Mucosa of stomach (tissue), 1 donor: Measurements from ENCODE around the gene ATP6V0D1.
A peak's percentile ranks its signal among the peaks of the same experiment; 100 is the strongest.
"Not testable (repeated sequence)": the region's sequence is repeated elsewhere in the genome, so short reads cannot be mapped to it uniquely, and the experiment has no call there.

Experiments
- H3K27me3 ChIP-seq: one replicate; pipeline ENCODE4 v1.7.0; 2013; ENCODE audit warnings: mild to moderate bottlenecking, low read length; ENCODE audit not compliant: control insufficient read depth, insufficient read depth
- H3K36me3 ChIP-seq: one replicate; pipeline ENCODE4 v1.7.0; 2013; ENCODE audit warnings: low read length; ENCODE audit not compliant: control insufficient read depth, insufficient read depth
- H3K4me1 ChIP-seq: one replicate; pipeline ENCODE4 v1.7.0; 2013; ENCODE audit warnings: mild to moderate bottlenecking, low read length; ENCODE audit not compliant: control insufficient read depth, insufficient read depth
- H3K4me3 ChIP-seq: one replicate; pipeline ENCODE4 v1.7.0; 2013; ENCODE audit warnings: low read length
- H3K9ac ChIP-seq: one replicate; pipeline ENCODE4 v1.7.0; 2013; ENCODE audit warnings: mild to moderate bottlenecking, low read length, moderate library complexity
- H3K9me3 ChIP-seq: one replicate; pipeline ENCODE4 v1.7.0; 2013; ENCODE audit warnings: mild to moderate bottlenecking, low read length, moderate library complexity; ENCODE audit not compliant: control insufficient read depth
- donor health status: Pancreatic carcinoma.

Gene ATP6V0D1

GRCh38 chr16:67425580-67425979, 55.4 kb downstream of the ATP6V0D1 start:
- H3K4me1 ChIP-seq: peaks cover 29% of the 10 kb centered on the region
- H3K9ac ChIP-seq: no peak overlapping the region
- no peaks in the 10 kb centered on the region for H3K9me3 ChIP-seq
- H3K4me3 ChIP-seq: no peak overlapping the region
- H3K36me3 ChIP-seq: no peaks in the 10 kb centered on the region
- peaks cover 7% of the 10 kb centered on the region for H3K27me3 ChIP-seq

GRCh38 chr16:67425061-67425460, 55.9 kb downstream of the ATP6V0D1 start:
- no peaks in the 10 kb centered on the region for H3K36me3 ChIP-seq
- peaks cover 23% of the 10 kb centered on the region for H3K4me1 ChIP-seq
- H3K9ac ChIP-seq: no peak overlapping the region
- H3K4me3 ChIP-seq: no peak overlapping the region
- H3K27me3 ChIP-seq: peaks cover 7% of the 10 kb centered on the region
- H3K9me3 ChIP-seq: no peaks in the 10 kb centered on the region

GRCh38 chr16:67424261-67424615, 56.7 kb downstream of the ATP6V0D1 start:
- Histone ChIP-seq H3K4me3 (no peak overlapping the region), H3K36me3 (no peaks in the 10 kb centered on the region), H3K9me3 (no peaks in the 10 kb centered on the region), H3K4me1 (peaks cover 15% of the 10 kb centered on the region), H3K9ac (no peak overlapping the region), H3K27me3 (peaks cover 7% of the 10 kb centered on the region)

GRCh38 chr16:67423611-67424260, 57.2 kb downstream of the ATP6V0D1 start:
- H3K4me1 ChIP-seq: peaks cover 10% of the 10 kb centered on the region
- peaks cover 7% of the 10 kb centered on the region for H3K27me3 ChIP-seq
- H3K4me3 ChIP-seq: no peak overlapping the region

GRCh38 chr16:67423015-67423414, 57.9 kb downstream of the ATP6V0D1 start:
- Histone ChIP-seq H3K27me3 (peaks cover 7% of the 10 kb centered on the region), H3K36me3 (no peaks in the 10 kb centered on the region), H3K4me1 (peaks cover 3% of the 10 kb centered on the region), H3K9me3 (no peaks in the 10 kb centered on the region), H3K9ac (no peak overlapping the region), H3K4me3 (no peak overlapping the region)

More at GRCh38 chr16:67423611-67424260, 57.2 kb downstream of the ATP6V0D1 start:
- Histone ChIP-seq H3K36me3 (no peaks in the 10 kb centered on the region), H3K9ac (no peak overlapping the region), H3K9me3 (no peaks in the 10 kb centered on the region)

GRCh38 chr16:67421030-67421429, 59.9 kb downstream of the ATP6V0D1 start:
- no peak overlapping the region for H3K9ac ChIP-seq

GRCh38 chr16:67419931-67420330, 61.0 kb downstream of the ATP6V0D1 start:
- H3K4me1 ChIP-seq: no peaks in the 10 kb centered on the region
- no peak overlapping the region for H3K4me3 ChIP-seq
- no peaks in the 10 kb centered on the region for H3K9me3 ChIP-seq
- no peaks in the 10 kb centered on the region for H3K36me3 ChIP-seq
- H3K27me3 ChIP-seq: peaks cover 3% of the 10 kb centered on the region
- H3K9ac ChIP-seq: no peak overlapping the region

More at GRCh38 chr16:67421030-67421429, 59.9 kb downstream of the ATP6V0D1 start:
- Histone ChIP-seq H3K9me3 (no peaks in the 10 kb centered on the region), H3K36me3 (no peaks in the 10 kb centered on the region), H3K27me3 (peaks cover 7% of the 10 kb centered on the region), H3K4me1 (no peaks in the 10 kb centered on the region), H3K4me3 (no peak overlapping the region)

GRCh38 chr16:67419502-67419901, 61.5 kb downstream of the ATP6V0D1 start:
- Histone ChIP-seq H3K36me3 (no peaks in the 10 kb centered on the region), H3K4me3 (no peak overlapping the region), H3K9me3 (no peaks in the 10 kb centered on the region), H3K27me3 (peaks cover 3% of the 10 kb centered on the region), H3K4me1 (peaks cover 2% of the 10 kb centered on the region), H3K9ac (no peak overlapping the region)

GRCh38 chr16:67417333-67418061, 63.5 kb downstream of the ATP6V0D1 start:
- Histone ChIP-seq H3K36me3 (no peaks in the 10 kb centered on the region), H3K4me3 (no peak overlapping the region), H3K9ac (no peak overlapping the region), H3K4me1 (peaks cover 10% of the 10 kb centered on the region), H3K27me3 (no peaks in the 10 kb centered on the region), H3K9me3 (no peaks in the 10 kb centered on the region)

GRCh38 chr16:67415872-67416793, 64.8 kb downstream of the ATP6V0D1 start, which contains the start of gene ZDHHC1:
ZDHHC1 (minus strand) TSS chr16:67416477; CDS start chr16:67407775, 8,702 bp downstream.
- H3K9ac ChIP-seq: peak within 1 kb of the TSS; percentile 81
- no peaks in the 10 kb centered on the region for H3K9me3 ChIP-seq
- H3K4me1 ChIP-seq: peaks cover 10% of the 10 kb centered on the region
- peak within 1 kb of the TSS; percentile 81 for H3K4me3 ChIP-seq
- H3K36me3 ChIP-seq: no peaks in the 10 kb centered on the region
- H3K27me3 ChIP-seq: no peaks in the 10 kb centered on the region

GRCh38 chr16:67415421-67415820, 65.5 kb downstream of the ATP6V0D1 start:
- not testable (repeated sequence) for H3K27me3 ChIP-seq, H3K9me3 ChIP-seq, H3K4me3 ChIP-seq, H3K4me1 ChIP-seq, H3K36me3 ChIP-seq
- peak overlapping the region; percentile 81 for H3K9ac ChIP-seq
